ENCODE results near the gene ZNF81. TPM values are rescaled to one million over a fixed set of nuclear protein-coding genes. Genes with fewer than 3 reads are reported as not detected.

Gene ZNF81
- 16.6 TPM for total RNA-seq

GRCh38 chrX:47836164-47837072 lies at the start of gene ZNF81:
Gene ZNF81, plus strand, starts transcription at chrX:47836902. Its CDS starts 9,366 bp downstream, at chrX:47846268.

Other genes starting within 250 kb of the ZNF81 start
- 36.7 TPM for gene SYN1, start 217.0 kb upstream of the ZNF81 start, total RNA-seq
- 1.4 TPM for gene CFP, start 207.0 kb upstream of the ZNF81 start, total RNA-seq
- gene ELK1, start 186.3 kb upstream of the ZNF81 start, total RNA-seq = 11.3 TPM
- 42.7 TPM for gene UXT, start 177.7 kb upstream of the ZNF81 start, total RNA-seq
- gene ZNF182, start 167.1 kb downstream of the ZNF81 start, total RNA-seq = 7.2 TPM
- gene SPACA5, start 170.1 kb downstream of the ZNF81 start, total RNA-seq = not detected
- gene ZNF630, start 234.7 kb downstream of the ZNF81 start, total RNA-seq = 5.3 TPM

Measured in diencephalon (tissue), 1 donor.